SK-N-SH (cell line): Measurements from ENCODE around the gene MGAT1. TPM values are rescaled to one million over a fixed set of nuclear protein-coding genes. Genes with fewer than 3 reads are reported as not detected.

Source experiments
- CTCF ChIA-PET: fragments of 300-600, 350-600 bp; formaldehyde crosslinking; extraction: SDS; loops from one replicate; lab custom pipeline; 2021; lab: Yijun Ruan, JAX
- POLR2A ChIA-PET: fragments of 350-600 bp; sonication (Branson Sonifier 250); formaldehyde crosslinking; extraction: SDS; loops from one replicate; lab custom pipeline; 2020; ENCODE audit warnings: antibody characterized with exemption, inconsistent platforms; lab: Yijun Ruan, JAX
- DNase-seq: peaks from one replicate; pipeline ENCODE4 v3.0.0; 2012
- H2AFZ ChIP-seq: fragments of 200-600 bp; sonication (generic); 2 replicates; pipeline ENCODE4 v1.8.1; 2016; ENCODE audit warnings: antibody characterized with exemption, mild to moderate bottlenecking, low read depth
- H3F3A ChIP-seq: fragments of 200-600 bp; sonication (generic); replicated peaks from 2 replicates; pipeline ENCODE3; 2016; ENCODE audit warnings: antibody characterized with exemption, mild to moderate bottlenecking; ENCODE audit not compliant: insufficient read depth
- H3K27ac ChIP-seq, 2 experiments: fragments of 200-500 bp in 1 of 2; fragments of 200-600 bp in 1 of 2; sonication (Bioruptor generic) in 1 of 2; sonication (generic), shearing (Covaris generic) in 1 of 2; 2 replicates each; pipeline versions ENCODE4 v1.5.1 to v1.6.1; 2014 to 2016; ENCODE audit warnings: low read depth in 2 of 2, inconsistent platforms in 1 of 2, low read length in 1 of 2, mild to moderate bottlenecking in 1 of 2, mixed read lengths in 1 of 2
- H3K27me3 ChIP-seq: fragments of 200-600 bp; sonication (generic), shearing (Covaris generic); 2 replicates; pipeline ENCODE4 v1.6.1; 2016; ENCODE audit warnings: mixed run types; ENCODE audit not compliant: insufficient read depth
- H3K36me3 ChIP-seq, 2 experiments: fragments of 200-500 bp in 1 of 2; fragments of 200-600 bp in 1 of 2; sonication (Bioruptor generic) in 1 of 2; sonication (generic) in 1 of 2; replicated peaks in 1 of 2; 2 replicates each; pipeline versions ENCODE3 to v1.5.1; 2014 to 2016; ENCODE audit warnings: low read length in 1 of 2, mild to moderate bottlenecking in 1 of 2; ENCODE audit not compliant: insufficient read depth in 2 of 2, control insufficient read depth in 1 of 2
- H3K4me1 ChIP-seq, 2 experiments: fragments of 200-500 bp in 1 of 2; fragments of 200-600 bp in 1 of 2; sonication (Bioruptor generic) in 1 of 2; sonication (generic), shearing (Covaris generic) in 1 of 2; 2 replicates each; pipeline versions ENCODE4 v1.5.1 to v1.6.1; 2014 to 2016; ENCODE audit warnings: low read depth in 1 of 2, low read length in 1 of 2, mixed run types in 1 of 2; ENCODE audit not compliant: insufficient read depth in 2 of 2, control insufficient read depth in 1 of 2
- H3K4me2 ChIP-seq: fragments of 200-600 bp; sonication (generic), shearing (Covaris generic); 2 replicates; pipeline ENCODE4 v1.6.1; 2017; ENCODE audit warnings: mixed run types
- H3K4me3 ChIP-seq, 2 experiments: fragments of 200-500 bp in 1 of 2; fragments of 200-600 bp in 1 of 2; sonication (Bioruptor generic) in 1 of 2; sonication (generic), shearing (Covaris generic) in 1 of 2; 2 replicates each; pipeline versions ENCODE4 v1.5.1 to v1.8.1; 2014 to 2016; ENCODE audit warnings: low read depth in 2 of 2, inconsistent platforms in 1 of 2, low read length in 1 of 2, mild to moderate bottlenecking in 1 of 2, mixed read lengths in 1 of 2, moderate library complexity in 1 of 2
- H3K79me2 ChIP-seq: fragments of 200-600 bp; sonication (generic); 2 replicates; pipeline ENCODE4 v1.8.1; 2017; ENCODE audit warnings: mild to moderate bottlenecking; ENCODE audit not compliant: insufficient read depth
- H3K9ac ChIP-seq: fragments of 200-600 bp; sonication (generic); 2 replicates; pipeline ENCODE4 v1.6.1; 2017; ENCODE audit warnings: mixed run types
- H3K9me2 ChIP-seq: fragments of 200-600 bp; sonication (generic); 2 replicates; pipeline ENCODE4 v1.6.1; 2017; ENCODE audit warnings: mixed run types
- H3K9me3 ChIP-seq: fragments of 200-600 bp; sonication (generic); 2 replicates; pipeline ENCODE4 v1.6.1; 2017; ENCODE audit warnings: mixed run types, mild to moderate bottlenecking, moderate library complexity
- H4K20me1 ChIP-seq: fragments of 200-600 bp; sonication (generic); 2 replicates; pipeline ENCODE4 v1.6.1; 2017; ENCODE audit warnings: mild to moderate bottlenecking, mixed run types; ENCODE audit not compliant: insufficient read depth
- ELF1 ChIP-seq: IDR thresholded peaks from 2 replicates; pipeline ENCODE4 v1.4.0; 2012
- EZH2phosphoT487 ChIP-seq: fragments of 200-600 bp; sonication (generic); IDR thresholded peaks from 2 replicates; pipeline ENCODE4 v1.6.1; 2017; ENCODE audit warnings: low read depth, mixed run types, mild to moderate bottlenecking, antibody characterized with exemption, moderate library complexity, borderline replicate concordance
- FOXJ3 ChIP-seq: sonication (generic); formaldehyde crosslinking; IDR thresholded peaks from 2 replicates; pipeline ENCODE4 v1.5.1; 2020; ENCODE audit warnings: mild to moderate bottlenecking, missing genetic modification reagents
- FOXM1 ChIP-seq: IDR thresholded peaks from 2 replicates; pipeline ENCODE4 v1.4.0; 2012; ENCODE audit warnings: low read depth, mild to moderate bottlenecking
- GABPA ChIP-seq: IDR thresholded peaks from 2 replicates; pipeline ENCODE4 v1.4.0; 2012; ENCODE audit warnings: low read depth, mild to moderate bottlenecking
- GATA2 ChIP-seq: sonication (generic); formaldehyde crosslinking; IDR thresholded peaks from 2 replicates; pipeline ENCODE4 v1.5.0; 2020; ENCODE audit warnings: mild to moderate bottlenecking, missing genetic modification reagents
- JUND ChIP-seq: IDR thresholded peaks from 2 replicates; pipeline ENCODE4 v1.4.0; 2012
- MAX ChIP-seq: IDR thresholded peaks from 2 replicates; pipeline ENCODE4 v1.4.0; 2012; ENCODE audit warnings: low read depth
- MEF2A ChIP-seq: IDR thresholded peaks from 2 replicates; pipeline ENCODE4 v1.4.0; 2012; ENCODE audit warnings: low read depth, borderline replicate concordance
- MXI1 ChIP-seq: IDR thresholded peaks from 2 replicates; pipeline ENCODE4 v1.6.1; 2012; ENCODE audit warnings: mild to moderate bottlenecking, low read depth, low read length, improper control_type of control experiment
- NRF1 ChIP-seq: IDR thresholded peaks from 2 replicates; pipeline ENCODE4 v1.6.1; 2012; ENCODE audit warnings: low read depth, mild to moderate bottlenecking, low read length
- POLR2AphosphoS5 ChIP-seq: IDR thresholded peaks from 2 replicates; pipeline ENCODE4 v1.6.1; 2012; ENCODE audit warnings: low read depth, low read length
- RAD21 ChIP-seq: IDR thresholded peaks from 2 replicates; pipeline ENCODE4 v1.6.1; 2012; ENCODE audit warnings: mild to moderate bottlenecking, low read length
- RFX5 ChIP-seq: IDR thresholded peaks from 2 replicates; pipeline ENCODE4 v1.6.1; 2012; ENCODE audit warnings: mild to moderate bottlenecking, improper control_type of control experiment, low read length
- SIN3A ChIP-seq: IDR thresholded peaks from 2 replicates; pipeline ENCODE4 v1.6.1; 2012; ENCODE audit warnings: low read depth, mild to moderate bottlenecking, low read length, moderate library complexity, borderline replicate concordance
- SMC3 ChIP-seq: IDR thresholded peaks from 2 replicates; pipeline ENCODE4 v1.6.1; 2012; ENCODE audit warnings: low read depth, low read length, improper control_type of control experiment
- TCF12 ChIP-seq: IDR thresholded peaks from 2 replicates; pipeline ENCODE4 v1.4.0; 2012
- TEAD4 ChIP-seq: IDR thresholded peaks from 2 replicates; pipeline ENCODE4 v1.4.0; 2012; ENCODE audit warnings: mild to moderate bottlenecking, borderline replicate concordance; ENCODE audit not compliant: insufficient read depth
- YY1 ChIP-seq: IDR thresholded peaks from 2 replicates; pipeline ENCODE4 v1.4.0; 2012; ENCODE audit warnings: low read depth, mild to moderate bottlenecking
- WGBS: methylation state at CpG from one replicate; pipeline ENCODE4 v1.1.6; 2017; ENCODE audit warnings: low lambda C conversion rate; 5-methylcytosine and 5-hydroxymethylcytosine counted together
- polyA plus RNA-seq, 3 experiments: library from polyadenylated mRNA; depleted of rRNA; stranded (reverse); fragments of >200 nt; gene quantifications; 2 replicates each; pipeline ENCODE4 v1.2.3, GENCODE V29; 2012
- TF ChIP-seq, protein P1 (sequence below): IDR thresholded peaks from 2 replicates; pipeline ENCODE4 v1.4.0; 2012; ENCODE audit warnings: low read depth, borderline replicate concordance

The MGAT1 gene
- polyA plus RNA-seq, 1 of the 3 experiments (the other 2 are of a cell fraction), result 47.3 TPM

DNA sequence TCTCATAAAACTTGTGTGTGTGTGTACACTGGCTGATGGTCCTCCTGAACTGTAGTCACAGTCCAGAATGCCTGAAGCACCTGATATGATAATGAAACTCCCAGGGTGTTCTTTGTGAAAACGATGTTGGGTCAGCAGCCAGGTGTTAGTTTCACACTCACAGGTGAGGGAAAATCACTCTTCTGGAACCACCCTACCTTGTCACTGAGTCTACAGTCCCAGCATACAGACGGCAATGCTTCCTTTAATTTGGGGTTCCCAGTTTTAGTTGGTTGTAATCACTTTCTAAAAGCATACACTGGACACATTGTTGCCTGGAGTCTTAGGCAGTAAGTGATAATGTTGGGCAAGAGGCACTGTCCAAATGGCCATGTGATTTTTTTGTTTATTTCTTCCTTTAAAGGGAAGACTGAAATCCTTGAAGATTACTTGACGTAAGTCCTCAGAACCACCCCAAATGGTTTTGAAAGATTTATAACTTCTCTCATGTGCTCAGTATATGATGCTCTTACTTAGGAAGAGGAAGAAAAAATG, 18.2 kb upstream of the MGAT1 start:
- no peaks in the 10 kb centered on the region for H3K79me2 ChIP-seq
- 0 out of 4 replicates have a peak, but pooled peaks cover 0 to 4% of the 10 kb centered on the region in 2 experiments for H3K4me1 ChIP-seq
- H4K20me1 ChIP-seq, result no peaks in the 10 kb centered on the region
- H3K4me3 ChIP-seq, result no peak overlapping the region
- no peaks in the 10 kb centered on the region for H3K9me2 ChIP-seq
- H3K9ac ChIP-seq, result no peak overlapping the region
- no peaks in the 10 kb centered on the region for H3K9me3 ChIP-seq
- no peak for DNase-seq
- CTCF ChIA-PET, result interaction anchor here (1.4 kb wide), 1 partner anchor 10 kb away, joined by 5 read pairs; no protein-coding TSS in a partner anchor
- H3K36me3 ChIP-seq, result no peaks in the 10 kb centered on the region
- TF ChIP-seq, protein P1, sequence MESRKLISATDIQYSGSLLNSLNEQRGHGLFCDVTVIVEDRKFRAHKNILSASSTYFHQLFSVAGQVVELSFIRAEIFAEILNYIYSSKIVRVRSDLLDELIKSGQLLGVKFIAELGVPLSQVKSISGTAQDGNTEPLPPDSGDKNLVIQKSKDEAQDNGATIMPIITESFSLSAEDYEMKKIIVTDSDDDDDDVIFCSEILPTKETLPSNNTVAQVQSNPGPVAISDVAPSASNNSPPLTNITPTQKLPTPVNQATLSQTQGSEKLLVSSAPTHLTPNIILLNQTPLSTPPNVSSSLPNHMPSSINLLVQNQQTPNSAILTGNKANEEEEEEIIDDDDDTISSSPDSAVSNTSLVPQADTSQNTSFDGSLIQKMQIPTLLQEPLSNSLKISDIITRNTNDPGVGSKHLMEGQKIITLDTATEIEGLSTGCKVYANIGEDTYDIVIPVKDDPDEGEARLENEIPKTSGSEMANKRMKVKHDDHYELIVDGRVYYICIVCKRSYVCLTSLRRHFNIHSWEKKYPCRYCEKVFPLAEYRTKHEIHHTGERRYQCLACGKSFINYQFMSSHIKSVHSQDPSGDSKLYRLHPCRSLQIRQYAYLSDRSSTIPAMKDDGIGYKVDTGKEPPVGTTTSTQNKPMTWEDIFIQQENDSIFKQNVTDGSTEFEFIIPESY, result no peak
- no peak for TF ChIP-seq TCF12
- TF ChIP-seq, all 33 proteins: peak for 0
- POLR2A ChIA-PET, result no interaction called here
- WGBS, result 85% methylated on average over 3 of the region's 3 CpGs
- H3F3A ChIP-seq, result no peaks in the 10 kb centered on the region
- no peak overlapping the region for H3K27ac ChIP-seq
- no peak overlapping the region for H3K4me2 ChIP-seq
- no peaks in the 10 kb centered on the region for H3K27me3 ChIP-seq
- H2AFZ ChIP-seq, result no peak overlapping the region

DNA sequence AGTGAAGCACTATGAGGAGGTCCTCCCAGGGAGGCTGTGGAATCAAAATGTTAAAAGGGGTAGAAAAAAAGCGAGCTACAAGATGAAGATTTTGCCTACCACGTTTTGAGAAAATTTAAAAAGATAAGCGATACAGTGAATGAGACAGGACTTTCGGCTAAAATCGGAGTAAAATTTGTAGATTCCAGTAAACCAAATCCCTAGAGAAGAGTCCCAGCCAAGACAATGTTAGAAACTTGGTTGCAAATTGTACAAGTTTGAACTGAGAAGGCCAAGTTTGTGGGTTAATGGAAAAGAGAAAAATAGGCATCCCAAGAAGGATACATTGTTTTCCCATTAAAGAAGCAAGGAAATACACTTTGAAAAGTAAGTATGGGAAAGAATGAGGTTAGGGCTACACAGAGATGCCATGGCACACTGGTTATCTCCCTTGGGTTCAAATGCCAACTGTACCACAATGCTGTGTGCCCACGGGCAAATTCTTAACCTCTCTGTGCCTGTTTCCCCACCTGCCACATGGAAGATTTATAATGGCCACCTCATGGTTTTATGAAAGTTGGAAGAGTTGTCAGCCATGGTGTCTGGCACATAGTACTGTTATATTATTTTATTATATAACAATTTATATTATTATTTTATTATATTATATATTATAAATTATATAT, 16.2 kb upstream of the MGAT1 start:
- ChIA-PET POLR2A (no interaction called here), CTCF (no interaction called here)
- no peaks in the 10 kb centered on the region for H3K4me1 ChIP-seq
- 67% methylated on average over 6 of the region's 6 CpGs for WGBS
- no peaks in the 10 kb centered on the region for H3F3A ChIP-seq
- H3K9me2 ChIP-seq, result no peaks in the 10 kb centered on the region
- H3K9ac ChIP-seq, result no peak overlapping the region
- no peak overlapping the region for H3K4me2 ChIP-seq
- no peaks in the 10 kb centered on the region for H3K9me3 ChIP-seq
- no peak overlapping the region for H2AFZ ChIP-seq
- H3K79me2 ChIP-seq, result no peaks in the 10 kb centered on the region
- TF ChIP-seq MXI1, result no peak
- TF ChIP-seq FOXJ3, result no peak
- TF ChIP-seq SMC3, result no peak
- no peak for TF ChIP-seq SIN3A
- TF ChIP-seq JUND, result no peak
- no peak for TF ChIP-seq YY1
- TF ChIP-seq GATA2, result no peak
- TF ChIP-seq MEF2A, result no peak
- TF ChIP-seq RFX5, result no peak
- no peak for TF ChIP-seq GABPA
- no peak for TF ChIP-seq RAD21
- TF ChIP-seq EZH2phosphoT487, result no peak
- TF ChIP-seq ELF1, result no peak
- TF ChIP-seq TEAD4, result no peak
- no peak for TF ChIP-seq POLR2AphosphoS5
- TF ChIP-seq FOXM1, result no peak
- TF ChIP-seq NRF1, result no peak
- no peak for TF ChIP-seq MAX
- H3K27me3 ChIP-seq, result no peaks in the 10 kb centered on the region
- H4K20me1 ChIP-seq, result no peaks in the 10 kb centered on the region
- DNase-seq, result no peak
- no peak overlapping the region for H3K4me3 ChIP-seq
- H3K27ac ChIP-seq, result no peak overlapping the region
- H3K36me3 ChIP-seq, result no peaks in the 10 kb centered on the region
